IPS-11a (cell line): Measurements from ENCODE around the gene SNX33.
"Not testable (repeated sequence)": the region's sequence is repeated elsewhere in the genome, so short reads cannot be mapped to it uniquely, and the experiment has no call there.

Experiments used
- H3K4me3 ChIP-seq: one replicate; pipeline ENCODE4 v1.5.1; 2013; ENCODE audit warnings: low read depth, low read length, control low read depth

SNX33 gene

DNA sequence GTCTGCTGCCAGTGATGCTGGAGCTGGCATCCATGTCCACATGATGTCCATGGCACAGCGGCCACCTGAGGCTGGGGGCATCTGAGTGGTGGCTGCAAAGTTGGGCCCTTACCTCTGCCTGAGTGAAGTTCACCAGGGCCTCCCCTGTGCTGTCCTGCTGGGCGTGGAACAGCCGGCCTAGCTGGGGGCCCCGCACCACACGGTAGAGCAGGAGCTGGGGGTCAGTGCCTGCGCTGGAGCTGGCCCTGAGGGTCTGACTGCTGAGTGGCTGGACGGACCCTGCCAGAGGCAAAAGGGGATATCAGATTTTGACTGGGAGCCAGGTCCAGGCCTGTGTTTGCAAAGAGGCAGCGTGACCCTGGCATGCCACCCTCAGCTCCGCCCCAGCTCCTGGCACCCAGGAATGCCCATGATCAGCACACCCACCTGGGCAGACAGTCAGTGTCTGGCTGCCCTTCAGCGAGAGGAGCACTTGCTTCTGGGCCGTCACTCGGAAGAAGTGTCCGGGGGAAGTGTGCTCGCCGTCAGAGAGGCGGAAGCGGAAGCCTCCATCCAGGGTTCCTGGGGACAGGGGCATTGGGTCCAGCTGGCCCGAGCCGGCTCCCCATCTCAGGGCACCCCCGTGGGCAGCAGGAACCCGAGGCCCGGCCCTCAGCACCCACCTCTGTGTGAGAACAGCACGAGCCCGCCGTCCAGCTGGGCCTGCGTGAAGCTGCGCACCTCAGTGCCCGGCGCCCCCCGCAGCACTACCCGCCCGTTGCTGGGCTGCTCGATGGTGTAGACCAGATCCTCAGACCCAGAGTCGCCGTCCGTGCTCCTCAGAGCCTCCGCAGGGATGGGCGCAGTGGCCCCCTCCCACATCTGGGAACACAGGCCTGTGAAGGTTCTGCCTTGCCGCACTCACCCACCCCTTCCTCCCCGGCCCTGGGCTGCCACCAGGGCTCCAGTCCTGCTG, 34.7 kb downstream of the SNX33 start:
- no peak overlapping the region for H3K4me3 ChIP-seq

DNA sequence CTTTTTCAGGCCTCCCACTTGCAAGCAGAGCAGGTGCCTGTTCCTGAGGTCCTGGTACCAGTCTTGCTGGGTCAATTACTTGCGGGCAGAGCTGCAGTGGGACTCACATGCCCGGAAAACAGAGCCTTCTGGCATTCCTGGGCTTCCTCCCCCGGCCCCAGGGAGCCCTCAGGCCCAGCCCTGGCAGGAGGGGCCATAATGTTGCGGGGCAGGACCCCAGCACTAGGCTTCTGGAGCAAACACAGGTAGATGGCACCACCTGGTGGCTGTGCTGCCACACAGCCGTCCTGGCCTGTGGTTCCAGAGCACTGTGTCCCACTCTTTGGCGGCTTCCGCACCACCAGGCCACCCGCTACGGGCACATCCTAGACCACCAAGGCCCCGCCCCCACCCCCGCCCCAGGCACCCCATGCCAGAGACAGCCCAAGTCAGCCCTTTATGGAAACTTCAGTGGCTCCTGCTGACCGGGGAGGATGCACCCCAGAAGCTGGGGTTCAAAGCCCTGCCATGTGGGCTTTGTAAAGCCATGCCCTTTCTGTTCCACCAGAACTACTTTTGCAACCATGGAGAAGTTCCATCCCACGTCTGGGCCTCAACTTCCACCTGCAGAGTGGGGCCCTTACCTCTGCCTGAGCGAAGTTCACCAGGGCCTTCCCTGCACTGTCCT, 36.1 kb downstream of the SNX33 start:
- H3K4me3 ChIP-seq = not testable (repeated sequence)

DNA sequence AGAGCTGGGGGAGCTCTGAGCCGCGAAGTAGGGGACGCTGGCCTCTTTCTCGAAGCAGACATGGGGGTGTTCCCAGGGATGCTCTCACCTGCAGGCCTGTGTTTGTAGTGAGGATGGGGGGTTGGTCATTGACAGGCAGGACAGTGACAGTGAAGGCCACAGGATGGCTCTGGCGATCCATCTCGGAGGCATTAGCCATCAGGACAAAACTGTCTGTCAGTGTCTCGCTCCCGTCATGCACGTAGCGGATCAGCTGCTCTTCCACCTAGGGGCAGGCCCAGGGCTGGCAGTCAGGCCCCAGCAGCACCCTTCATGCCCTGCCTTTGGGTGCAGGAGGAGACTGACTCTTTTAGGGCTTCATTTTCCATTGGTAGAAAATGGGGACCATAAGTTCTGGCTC, 36.9 kb downstream of the SNX33 start:
- no peak overlapping the region for H3K4me3 ChIP-seq

DNA sequence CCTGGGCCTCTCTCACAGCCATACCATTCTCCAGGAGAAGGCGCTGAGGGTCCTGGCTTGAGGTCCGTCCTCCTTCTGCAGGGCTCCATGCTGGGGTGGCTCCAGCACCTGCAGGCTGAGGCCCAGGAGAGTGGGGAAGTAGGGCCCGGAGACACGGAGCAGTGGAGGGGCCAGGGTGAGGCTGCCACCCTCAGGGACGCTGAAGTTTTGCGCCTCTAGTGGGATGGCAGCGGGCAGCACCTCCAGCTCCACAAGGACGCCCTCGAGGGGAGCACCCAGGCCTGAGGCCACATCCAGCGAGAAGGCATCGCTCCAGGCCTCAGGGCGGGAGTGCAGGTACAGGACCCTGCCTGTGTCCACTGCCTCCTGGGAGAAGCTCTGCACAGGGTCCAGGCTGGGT, 37.5 kb downstream of the SNX33 start:
- no peak overlapping the region for H3K4me3 ChIP-seq

DNA sequence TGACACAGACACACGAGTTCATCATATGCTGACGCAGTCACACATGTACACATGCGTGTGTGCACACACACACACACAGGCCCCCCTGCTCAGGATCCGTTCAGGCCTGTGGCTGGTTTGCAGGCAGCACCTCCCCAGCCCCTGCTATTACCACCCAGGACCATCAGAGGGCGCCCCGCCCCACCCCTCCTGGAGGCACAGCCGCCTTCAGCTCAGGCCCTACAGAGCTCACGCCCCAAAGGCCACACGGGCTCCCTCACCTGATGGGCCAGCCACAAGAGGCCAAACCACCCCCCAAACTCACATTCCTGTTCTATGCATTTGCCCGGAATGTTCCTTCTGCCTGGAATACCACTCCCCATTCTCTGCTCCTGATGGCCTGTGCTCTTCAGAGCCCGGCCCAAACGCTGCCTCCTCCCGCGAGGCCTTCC, 38.5 kb downstream of the SNX33 start:
- not testable (repeated sequence) for H3K4me3 ChIP-seq

- no peak overlapping the region for H3K4me3 ChIP-seq
These were observed 40.0 kb downstream of the SNX33 start for GRCh38 chr15:75687486-75688277.

DNA sequence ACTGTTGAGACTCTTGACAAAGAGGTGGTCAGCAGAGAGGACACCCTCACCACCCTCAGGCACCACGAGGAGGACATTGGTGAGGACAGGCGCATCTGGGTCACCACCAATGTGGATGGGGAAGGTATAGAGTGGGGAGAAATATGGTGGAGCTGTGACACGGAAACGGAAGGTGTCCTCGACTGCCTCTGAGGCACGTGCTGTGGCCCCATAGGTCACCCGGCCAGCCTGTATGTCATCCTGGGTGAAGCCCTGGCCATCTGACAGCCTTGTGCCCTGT, 40.5 kb downstream of the SNX33 start:
- H3K4me3 ChIP-seq = no peak overlapping the region

GRCh38 chr15:75688831-75689230, 41.1 kb downstream of the SNX33 start:
- H3K4me3 ChIP-seq = no peak overlapping the region

DNA sequence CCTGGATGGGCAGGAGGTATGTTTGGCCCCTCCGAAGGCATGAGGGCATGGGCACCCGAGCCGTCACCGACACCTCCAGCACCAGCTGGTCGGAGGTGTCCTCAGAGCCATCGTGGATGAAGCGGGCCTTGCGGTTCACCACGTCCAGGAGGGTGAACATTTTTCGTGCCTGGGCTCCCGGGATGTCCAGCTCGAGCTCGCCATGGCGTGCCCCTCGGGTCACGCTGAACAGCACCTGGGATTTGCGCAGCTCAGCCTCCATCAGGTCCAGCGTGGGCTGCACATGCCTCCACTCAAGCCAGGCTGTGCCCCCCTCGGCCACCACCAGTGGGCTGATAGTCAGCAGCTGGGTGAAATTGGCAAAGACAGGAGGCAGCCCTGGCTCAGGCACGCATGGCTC, 41.7 kb downstream of the SNX33 start:
- not testable (repeated sequence) for H3K4me3 ChIP-seq

DNA sequence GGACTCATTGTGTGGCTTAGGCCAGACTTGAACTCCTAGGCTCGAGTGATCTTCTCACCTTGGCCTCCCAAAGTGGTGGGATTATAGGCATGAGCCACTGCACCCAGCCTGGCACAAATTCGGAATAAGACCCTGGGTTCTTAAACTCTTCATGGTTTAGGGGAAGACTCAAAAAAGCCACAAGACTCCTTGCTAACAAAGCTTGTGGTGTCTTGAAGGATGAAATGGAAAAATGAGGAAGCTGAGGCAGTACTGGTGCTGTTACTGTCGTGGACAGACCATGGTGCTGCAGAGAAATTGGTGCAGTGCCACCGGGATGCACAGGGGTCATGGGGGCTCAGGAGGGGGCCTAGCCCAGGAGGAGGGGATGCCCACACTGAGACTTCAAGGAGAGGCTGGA, 44.6 kb downstream of the SNX33 start:
- H3K4me3 ChIP-seq = not testable (repeated sequence)

DNA sequence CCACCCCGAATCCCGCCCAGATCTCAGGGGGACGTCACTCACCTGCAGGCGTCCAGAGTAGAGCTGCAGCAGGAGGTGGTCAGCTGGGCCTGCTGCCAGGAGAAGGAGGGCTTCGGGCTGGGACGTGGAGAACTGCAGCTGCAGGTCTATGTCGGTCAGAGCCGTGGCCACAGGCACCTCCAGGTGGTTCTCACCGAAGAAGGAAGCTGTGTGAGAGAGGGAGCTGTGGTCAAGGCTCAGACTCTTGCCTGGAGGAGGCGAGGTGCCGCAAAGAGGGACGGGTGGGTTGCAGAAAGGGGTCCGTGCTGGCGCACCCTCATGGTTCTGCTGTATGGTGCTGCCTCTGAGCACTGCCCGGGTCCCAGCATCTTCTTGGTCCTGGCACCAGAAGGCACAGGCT, 45.3 kb downstream of the SNX33 start:
- not testable (repeated sequence) for H3K4me3 ChIP-seq

DNA sequence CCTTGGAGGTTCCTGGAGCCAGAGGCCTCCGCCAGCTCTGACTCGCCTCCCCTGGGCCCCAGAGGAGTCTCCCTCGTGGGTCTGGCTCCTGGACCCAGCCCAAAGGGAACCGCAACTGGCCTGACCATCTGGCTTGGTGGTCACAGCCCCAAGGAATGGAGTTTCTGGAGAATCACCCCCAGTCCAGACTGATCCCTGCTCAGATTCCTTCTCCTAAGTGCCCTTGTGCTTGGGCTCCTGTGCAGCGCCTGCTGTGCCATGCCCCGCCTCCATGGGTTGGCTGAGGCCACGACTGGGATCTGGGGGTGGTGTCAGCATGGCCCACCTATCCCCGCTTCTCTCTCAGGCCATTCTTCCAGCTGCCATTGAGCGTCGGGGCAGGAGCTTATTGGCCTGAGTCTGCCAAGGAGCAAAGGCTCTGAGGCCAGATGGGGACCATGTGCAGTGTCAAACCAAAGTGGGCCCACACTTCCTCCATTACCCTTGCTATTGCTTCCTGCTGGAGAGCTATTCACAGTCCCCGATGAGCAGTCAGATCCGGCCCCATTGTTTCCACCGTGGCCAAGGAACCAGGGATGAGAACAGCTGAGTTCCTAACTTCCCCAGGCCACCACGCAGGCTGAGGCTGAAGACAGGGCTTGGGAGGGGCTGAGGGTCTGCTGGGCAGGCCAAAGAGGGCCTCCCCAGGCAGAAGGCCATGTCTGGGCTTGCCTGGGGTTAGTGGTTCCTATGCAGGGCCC, 46.0 kb downstream of the SNX33 start:
- H3K4me3 ChIP-seq = no peak overlapping the region

DNA sequence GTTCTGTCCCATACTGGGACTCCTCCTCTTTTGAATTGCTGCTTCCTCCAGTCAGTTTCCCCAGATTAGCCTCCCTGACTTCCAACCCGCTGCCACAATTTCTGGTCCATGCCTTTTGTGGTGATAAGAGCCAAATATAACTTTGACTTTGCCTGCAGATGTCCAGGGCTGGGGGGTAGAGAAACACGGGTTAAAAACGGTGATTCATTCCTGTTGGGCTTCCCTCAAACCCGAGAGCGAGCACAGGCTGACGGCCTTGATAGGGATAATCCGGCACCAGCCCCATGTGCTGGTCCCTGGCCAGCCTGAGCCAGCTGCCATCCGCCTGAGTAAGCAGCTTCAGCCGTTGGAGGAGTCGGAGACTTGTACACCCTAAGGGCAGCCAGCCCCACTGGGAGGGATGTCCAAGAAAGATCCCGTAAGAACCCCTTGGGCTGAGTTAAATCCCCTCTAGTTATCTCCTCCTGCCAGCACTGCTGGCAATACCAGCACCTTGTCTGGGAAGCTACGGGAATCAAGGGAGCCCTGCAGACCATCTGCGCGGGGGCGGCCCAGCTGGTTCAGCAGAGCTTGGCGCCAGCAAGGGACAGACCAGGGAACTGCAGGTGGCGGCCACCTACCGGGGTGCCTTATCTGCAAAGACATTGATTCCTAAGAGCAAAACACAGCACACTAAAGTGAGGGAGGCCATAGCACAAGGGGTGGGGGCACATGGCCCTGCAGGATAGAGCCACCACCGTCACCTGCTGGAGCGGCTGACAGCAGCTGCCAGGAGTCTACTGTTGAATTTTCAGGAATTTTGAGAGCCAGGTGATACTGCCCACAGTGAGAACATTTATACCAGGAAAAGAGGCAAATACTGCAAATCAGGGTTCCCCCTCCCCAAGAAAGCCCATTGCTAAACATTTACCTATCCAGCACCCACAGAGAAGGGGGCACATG, 46.8 kb downstream of the SNX33 start:
- H3K4me3 ChIP-seq = no peak overlapping the region

- no peak overlapping the region for H3K4me3 ChIP-seq
These were observed 47.5 kb downstream of the SNX33 start for GRCh38 chr15:75695220-75695619.

DNA sequence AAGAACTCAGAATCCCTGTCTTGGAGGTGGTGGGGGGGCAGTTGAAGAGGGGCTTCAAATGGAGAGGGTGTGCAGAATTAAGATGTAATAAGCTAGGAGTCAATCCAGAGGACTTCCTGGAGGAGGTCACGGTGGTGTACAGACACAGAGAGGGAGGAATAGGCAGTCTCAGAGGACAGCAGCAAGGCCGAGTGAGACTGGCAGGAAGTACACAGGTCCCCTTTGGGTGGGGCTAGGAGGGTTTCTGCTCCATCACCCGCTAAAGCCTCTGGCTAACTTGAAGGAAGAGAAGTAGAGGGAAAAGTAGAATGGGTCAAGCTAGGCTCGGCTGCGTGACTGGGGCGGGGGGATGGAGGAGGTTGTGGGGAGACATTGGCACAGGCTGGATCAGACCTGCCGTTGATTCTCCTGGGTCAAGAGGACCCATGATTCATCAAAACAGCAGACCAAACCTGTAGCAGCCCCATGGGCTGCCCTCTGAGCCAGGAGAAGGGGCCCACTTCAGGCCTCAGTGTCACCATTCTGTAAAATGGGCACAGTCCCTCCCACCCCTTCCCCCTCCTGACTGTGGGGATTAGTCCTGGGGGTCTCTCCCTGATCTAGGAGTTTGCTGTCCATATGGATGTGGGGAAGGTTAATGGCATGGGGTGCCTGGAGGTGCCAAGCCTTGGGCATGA, 48.1 kb downstream of the SNX33 start:
- H3K4me3 ChIP-seq = no peak overlapping the region

DNA sequence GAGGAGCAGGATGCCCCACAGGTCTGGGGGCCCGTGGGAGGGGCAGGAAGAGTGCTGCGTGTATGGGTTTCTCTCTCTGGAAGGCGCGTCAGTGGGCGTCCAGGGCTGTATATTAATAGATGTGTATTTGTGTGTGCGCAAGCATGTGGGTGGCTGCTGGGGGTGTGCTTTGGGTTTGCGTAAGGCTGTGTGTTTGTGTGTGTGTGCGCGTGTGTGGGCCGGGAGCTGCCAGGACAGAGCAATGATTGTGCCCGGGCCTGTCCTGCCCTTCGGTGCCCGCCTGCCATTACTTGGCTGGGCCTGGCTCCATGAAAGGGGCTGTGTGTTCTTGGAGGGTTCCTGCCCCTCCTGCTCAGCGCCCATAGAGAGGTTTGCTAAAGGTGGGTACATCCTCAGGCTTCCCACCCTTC, 48.6 kb downstream of the SNX33 start:
- no peak overlapping the region for H3K4me3 ChIP-seq

DNA sequence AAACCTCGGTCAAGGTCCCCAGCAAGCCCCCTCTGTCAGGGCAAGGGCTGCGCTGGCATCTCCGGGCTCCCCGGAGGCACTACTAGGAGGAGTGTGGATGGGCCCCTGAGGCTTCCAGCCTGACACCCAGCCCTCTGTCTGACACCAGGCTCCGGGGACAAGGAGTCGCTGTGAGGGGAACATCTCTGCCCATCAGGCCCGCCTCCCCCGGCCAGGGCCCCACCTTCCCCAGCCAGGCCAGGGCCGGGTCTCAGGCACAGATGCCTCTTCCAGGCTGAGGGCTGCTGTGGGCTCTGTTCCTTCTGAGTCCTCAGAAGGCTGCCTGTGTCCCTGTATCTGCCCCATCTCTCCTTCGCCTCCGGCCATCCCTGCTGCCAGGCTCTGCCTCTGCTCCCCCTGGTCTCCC, 49.1 kb downstream of the SNX33 start:
- no peak overlapping the region for H3K4me3 ChIP-seq

GRCh38 chr15:75697523-75697922, 49.8 kb downstream of the SNX33 start:
- no peak overlapping the region for H3K4me3 ChIP-seq

DNA sequence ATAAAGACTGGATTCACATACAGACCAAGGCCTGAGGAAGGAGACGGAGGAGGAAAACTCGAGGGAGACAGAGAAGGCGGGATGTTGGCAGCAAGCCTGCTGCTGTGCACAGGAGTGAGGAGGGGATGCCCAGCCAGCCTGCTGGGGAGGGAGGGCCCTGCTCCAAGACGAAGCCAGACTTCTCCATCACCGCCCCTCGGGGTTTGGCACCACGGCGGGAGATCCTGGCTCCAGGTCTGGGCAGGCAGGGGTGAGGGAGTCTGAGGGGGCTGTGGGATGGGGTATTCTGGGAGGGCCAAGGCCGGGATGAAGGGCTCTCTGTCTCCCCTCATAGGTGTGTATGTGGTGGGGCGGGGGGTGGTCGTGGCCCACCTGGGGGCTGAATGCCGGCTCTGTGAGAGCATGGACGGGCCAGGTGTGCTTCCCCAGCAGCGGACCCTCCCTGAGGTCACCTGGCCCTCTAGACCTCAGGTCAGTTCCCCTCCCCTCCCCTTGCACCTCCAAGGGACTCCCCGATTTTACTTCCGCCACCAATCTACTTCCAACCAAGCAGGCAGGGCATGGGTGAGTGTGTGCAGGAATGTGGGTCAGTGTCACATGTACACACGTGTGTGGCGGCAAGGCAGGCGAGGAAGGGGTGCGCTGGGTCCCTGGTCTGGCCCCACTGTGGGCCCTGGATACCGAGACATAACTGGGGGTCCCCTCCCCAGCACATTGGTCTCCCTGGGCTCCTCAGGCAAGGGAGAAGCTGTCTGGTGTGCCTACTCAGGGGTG, 50.4 kb downstream of the SNX33 start:
- not testable (repeated sequence) for H3K4me3 ChIP-seq
